Keratinocyte (primary cell): ENCODE results near the gene MLXIPL.

Source experiments
- CTCF ChIP-seq, 3 experiments: IDR thresholded peaks in 1 of 3; conservative IDR thresholded peaks in 1 of 3; optimal IDR thresholded peaks in 1 of 3; 2 replicates in 2 of 3; 3 replicates in 1 of 3; pipeline versions ENCODE3 to v1.5.1; 2011; ENCODE audit warnings: low read length in 3 of 3, mild to moderate bottlenecking in 3 of 3, moderate library complexity in 2 of 3, control low read depth in 1 of 3, inconsistent platforms in 1 of 3; ENCODE audit not compliant: insufficient read depth in 2 of 3; ENCODE audit errors: extremely low read depth in 1 of 3
- EZH2 ChIP-seq: IDR thresholded peaks from one replicate; pipeline ENCODE4 v1.6.1; 2012; ENCODE audit warnings: inconsistent platforms, mild to moderate bottlenecking, low read length, moderate library complexity

- TF ChIP-seq CTCF (optimal IDR thresholded peaks at IDR 0.05 in 1 of 3, IDR thresholded peaks at IDR 0.05 in 1 of 3, conservative IDR thresholded peaks at IDR 0.05 in 1 of 3; ENCODE audit: extremely low read depth in 1 of 3, insufficient read depth in 2 of 3, low read length in 3 of 3) = no peak
- no peak for TF ChIP-seq EZH2
Measured at GRCh38 chr7:73635428-73636200, 11.3 kb upstream of the MLXIPL start.
